NCI-H524 (cell line): ENCODE results near the gene NME3.
"Not testable (repeated sequence)": the region's sequence is repeated elsewhere in the genome, so short reads cannot be mapped to it uniquely, and the experiment has no call there.

Source experiments
- DNase-seq, 2 experiments: peaks; one replicate each; lab custom pipeline; 2025; lab: John Stamatoyannopoulos, UW

NME3 gene

DNA sequence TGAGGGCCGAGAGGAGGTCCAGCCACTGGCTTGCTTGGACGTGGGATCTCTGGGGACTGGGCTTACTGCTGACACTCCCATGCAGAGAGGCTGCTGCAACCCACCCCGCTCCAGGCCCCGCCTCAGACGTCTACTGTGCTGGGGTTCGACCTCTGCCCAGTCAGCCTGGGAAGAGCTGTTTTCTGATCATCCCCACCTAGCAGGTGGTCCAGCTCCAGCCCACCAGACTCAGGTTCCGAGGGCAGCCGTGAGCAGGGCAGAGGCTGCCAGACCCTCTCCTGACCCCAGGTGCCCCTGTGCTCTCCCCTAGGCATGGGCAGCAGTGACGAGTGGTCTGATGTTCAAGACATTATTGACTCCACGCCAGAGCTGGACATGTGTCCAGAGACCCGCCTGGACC lies 23.4 kb downstream of the NME3 start:
- DNase-seq: no peak

DNA sequence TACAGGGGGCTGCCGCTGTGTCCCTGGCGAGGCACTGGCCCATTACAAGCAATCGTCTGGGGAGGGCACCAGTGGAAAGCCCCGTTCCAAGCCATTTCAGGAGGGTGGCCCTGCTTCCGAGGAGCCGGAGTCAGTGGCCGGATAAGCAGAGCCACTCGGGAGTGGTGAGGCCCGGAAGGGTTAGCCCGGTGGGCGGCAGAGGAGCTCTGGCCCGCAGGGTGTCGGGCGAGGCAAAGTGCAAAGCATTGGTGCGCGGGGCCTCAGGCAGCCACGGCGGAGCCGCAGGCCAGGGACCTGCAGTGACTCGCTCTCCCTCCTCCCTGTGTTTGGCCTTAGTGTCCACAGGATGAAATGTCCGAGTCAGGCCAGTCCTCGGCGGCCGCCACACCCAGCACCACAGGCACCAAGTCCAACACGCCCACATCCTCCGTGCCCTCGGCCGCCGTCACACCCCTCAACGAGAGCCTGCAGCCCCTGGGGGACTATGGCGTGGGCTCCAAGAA lies 24.6 kb downstream of the NME3 start:
- DNase-seq: no peak

DNA sequence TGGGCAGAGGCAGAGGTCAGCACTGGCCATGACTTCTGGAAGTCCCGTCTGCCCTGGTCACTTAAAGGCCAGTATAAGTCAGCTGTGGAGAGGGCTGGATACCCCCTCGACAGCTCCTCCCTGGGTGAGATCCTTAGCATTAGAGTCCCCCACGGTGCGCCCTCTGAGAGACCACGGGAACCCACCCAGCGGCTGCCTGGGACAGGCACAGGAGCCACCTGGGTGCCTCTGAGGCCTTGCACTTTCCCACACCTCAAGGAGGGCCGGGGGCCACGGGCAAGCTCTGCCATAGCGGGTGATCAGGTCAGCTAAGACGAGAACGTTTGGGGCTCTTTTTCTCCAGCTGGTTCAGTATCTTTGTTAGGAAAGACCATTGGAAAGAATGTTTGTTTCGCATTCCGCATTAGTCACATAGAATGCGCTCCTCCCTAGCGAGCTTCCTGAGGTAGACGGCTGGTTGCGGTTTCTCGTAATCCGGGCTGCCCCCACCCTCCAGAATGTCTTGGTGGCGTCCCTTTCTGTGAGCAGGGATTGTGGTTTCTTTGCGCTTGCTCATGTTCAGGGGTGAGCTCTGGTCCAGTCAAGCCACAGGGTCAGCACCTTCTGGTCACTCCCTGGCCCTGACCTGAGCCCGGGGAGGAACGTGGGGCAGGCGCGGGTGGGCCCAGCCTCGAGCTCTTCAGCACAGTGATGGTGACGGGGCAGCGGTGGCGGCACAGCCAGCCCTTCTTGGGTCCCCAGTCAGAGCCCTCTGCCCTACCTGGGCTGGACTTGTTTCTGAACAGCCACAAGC lies 25.2 kb downstream of the NME3 start:
- no peak for DNase-seq

DNA sequence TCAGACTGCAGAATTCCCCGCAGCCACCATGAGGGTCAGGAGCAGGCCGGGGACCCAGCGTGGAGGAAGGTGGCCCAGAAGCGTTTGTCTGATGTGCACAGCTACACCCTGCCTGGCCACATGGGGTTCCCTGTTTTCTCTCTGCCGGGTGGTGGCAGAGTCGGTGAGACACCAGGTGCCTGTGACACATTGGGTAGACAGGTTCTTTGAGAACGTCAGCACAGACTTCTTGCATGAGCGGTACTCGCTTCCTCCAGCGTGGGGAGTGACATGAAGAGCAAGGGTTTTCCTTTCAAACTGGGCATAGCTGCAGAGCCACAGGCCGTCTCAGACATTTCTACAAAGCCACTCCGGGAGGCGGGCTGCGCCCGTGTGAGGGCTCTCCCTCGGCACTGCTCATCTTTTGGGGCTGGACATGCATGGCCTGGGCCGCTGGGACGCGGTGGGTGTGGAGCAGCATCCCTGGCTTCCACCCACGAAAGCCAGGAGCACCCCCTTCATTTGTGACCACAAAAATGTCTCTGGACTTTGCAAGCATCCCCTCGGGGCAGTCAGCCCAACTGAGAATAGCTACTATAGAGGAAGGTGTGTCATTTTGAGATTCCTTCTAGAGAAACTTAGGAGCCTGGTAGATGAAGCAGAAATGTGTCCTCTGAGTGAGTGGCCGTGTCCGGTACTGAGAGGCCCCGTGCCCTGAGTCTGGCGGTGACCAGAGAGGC lies 26.0 kb downstream of the NME3 start:
- no peak for DNase-seq

DNA sequence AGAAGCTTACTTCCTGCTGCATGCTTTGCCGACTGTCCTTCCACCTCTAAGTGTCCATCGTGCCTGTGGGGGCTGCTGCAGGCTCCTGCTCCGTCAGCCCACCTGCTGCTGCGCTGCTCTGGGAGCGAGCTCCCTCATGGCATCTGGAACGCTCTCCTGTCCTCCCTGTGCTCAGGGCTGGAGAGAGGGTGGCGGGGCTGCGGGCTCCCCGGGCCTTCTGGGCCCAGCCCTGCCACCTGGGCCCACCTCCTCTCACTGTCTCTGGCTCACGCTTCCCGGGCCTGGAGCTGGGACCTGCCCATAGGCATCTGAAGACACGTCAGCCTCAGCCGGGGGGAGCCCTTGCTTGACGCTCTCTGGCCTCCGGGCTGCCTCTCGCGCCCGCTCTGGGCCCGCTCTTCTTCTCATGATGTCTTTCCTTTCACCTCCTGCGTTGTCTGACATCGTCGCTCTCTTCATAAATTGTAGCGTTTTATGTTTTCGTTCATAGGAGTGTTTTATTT lies 27.0 kb downstream of the NME3 start:
- DNase-seq: no peak

DNA sequence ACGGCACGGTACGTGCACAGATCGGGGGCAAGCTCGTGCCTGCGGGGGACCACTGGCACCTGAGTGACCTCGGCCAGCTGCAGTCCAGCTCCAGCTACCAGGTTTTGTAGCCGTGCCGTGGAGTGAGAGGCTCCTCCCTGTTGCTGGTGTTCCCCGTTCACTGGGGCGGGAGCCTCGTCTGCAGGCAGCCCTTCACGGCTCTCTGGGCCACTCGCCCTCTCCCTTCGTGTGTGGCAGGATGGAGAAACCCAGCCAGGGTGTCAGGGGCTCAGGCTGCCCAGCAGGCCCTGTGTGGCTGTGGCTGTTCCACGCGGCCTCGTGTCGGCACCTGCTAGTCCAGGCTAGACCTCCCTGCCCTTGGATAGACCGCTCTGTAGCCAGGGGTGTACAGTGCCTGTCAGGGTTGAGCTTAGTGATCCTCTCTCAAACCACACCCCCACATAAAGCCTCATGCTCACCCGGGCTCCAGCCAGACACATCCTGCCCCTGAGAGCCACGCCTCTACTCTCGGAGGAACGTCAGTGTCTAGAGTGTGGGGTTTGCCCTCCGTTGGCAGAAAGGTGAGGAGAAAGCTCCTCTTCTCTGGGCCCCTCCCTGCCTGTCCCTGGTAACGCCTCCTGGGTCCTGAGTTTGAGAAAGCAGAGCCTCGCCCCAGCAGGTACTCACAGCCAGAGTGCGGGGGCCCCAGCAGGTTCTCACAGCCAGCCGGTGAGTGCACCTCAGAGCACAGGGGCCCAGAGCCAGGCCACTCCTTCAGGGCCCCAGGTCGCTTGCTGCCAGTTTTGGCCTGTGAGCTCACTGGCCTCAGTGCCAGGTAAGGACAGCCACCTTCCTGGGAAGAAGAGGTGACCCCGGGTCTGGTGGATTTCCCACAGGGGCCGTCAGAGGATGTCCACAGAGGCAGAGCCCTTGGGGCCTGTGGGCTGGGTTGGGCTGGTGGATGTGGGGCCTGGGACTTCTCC lies 27.7 kb downstream of the NME3 start:
- no peak for DNase-seq

DNA sequence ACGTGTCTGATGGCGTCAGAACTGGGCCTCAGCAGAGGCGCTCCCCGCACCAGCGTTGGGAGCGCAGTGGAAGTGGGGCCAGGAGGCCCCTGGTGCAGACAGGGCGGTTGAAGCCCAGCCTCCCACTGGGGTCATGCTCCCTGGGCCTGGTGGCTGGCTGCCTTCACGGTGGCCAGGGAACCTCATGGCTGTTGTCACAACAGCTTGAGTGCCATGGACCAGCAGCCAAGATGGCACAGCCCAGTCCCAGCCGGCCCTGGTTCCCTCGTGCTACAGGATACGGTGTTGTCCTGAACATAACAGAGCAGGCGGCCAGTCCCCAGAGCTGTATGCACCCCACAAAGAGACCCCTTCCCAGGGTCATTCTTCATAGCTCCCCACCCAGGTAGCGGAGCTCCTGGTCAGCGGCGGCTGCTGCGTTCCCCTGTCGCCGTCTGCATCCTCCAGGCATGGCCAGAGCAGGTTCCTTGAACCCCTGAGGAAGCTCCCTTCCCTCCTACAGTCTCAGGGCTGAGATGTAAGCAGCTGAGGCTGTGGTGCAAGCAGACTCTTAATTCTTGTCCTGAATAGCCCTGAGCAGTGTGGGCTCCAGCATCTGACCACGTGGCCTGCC lies 29.7 kb downstream of the NME3 start:
- no peak for DNase-seq

DNA sequence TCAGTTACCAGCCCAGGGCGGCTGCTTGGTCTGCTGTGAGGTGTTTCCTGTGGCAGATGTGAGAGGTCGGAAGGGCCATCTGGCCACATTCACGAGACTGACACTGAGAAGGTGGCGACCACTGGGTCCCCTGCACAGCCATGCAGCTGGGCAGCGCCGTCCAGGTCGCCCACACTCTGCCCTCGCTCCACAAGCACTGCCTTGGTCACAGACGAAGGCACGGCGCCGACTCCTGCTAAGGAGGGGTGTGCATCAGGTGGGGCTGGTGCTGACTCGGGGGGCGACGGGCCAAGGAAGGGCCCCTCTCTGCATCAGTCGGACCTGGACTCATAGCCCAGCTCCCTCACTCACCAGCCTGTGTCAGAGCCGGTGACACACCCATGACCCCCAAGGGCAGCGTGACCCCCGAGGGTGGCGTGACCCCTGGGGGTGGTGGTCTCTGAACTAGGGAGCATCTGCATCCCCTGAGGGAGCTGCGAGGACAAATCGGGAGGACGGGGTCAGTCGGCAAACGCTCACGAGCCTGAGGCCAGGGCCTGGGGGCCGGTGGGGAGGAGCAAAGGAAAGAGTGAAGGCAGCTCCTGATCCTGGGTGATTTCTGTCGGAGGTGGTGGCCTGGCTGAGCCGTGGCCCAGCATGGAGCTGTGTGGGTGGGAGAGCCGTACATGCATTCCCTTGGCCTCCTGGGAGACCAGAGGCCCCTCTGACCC lies 30.4 kb downstream of the NME3 start:
- DNase-seq: no peak

DNA sequence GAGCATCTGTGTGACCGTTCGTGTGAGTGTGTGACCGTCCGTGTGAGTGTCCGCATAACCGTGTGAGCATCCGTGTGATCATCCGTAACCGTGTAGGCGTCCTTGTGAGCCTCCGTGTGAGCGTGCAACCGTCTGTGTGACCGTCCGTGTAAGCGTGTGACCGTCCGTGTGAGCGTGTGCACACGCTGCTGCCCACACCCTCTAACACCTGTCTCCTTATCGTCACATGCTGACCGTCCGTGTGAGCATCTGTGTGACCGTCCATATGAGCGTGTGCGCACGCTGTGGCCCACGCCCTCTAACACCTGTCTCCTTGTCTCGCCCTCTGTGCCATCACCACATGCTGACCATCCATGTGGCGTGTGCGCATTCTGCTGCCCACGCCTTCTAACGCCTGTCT lies 31.1 kb downstream of the NME3 start:
- DNase-seq: no peak

DNA sequence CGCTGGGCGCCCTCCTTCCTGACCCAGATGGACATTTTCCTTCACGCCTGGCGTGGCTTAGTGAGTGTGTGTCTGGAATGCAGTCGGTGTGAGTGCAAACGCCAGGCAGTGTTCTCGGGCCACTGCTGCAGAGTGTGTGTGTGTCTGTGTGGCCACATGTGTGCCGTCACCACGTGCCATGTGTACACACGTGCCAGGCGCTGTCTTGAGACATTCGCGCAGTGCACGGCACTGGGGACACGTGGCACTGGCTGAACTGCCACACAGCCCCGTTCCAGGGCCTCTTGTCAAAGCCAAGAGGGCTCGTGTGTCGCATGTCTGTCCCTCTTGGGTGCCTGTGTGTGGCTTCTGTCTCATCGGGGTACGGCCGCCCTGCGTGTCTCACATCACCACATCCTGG lies 36.5 kb downstream of the NME3 start:
- no peak for DNase-seq

DNA sequence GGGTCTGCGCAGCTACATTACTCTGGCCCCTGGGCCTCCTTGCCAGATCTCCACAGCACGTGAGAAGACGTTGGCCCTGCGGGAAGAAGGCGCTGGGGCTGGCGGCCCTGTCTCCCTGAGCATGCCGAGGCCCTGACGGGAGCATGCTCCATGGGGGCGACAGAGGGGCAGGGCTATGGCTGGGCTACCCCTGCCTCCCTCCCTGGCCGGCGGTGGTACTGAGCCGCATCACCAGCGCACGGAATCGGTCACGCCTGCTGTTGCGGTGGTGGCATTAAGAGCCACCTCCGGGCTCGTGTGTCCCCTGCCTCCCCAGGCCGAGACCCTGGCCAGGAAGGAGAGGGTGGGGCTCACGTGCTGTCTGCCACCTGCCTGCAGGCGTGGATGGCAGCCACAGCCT lies 37.2 kb downstream of the NME3 start:
- DNase-seq: no peak

DNA sequence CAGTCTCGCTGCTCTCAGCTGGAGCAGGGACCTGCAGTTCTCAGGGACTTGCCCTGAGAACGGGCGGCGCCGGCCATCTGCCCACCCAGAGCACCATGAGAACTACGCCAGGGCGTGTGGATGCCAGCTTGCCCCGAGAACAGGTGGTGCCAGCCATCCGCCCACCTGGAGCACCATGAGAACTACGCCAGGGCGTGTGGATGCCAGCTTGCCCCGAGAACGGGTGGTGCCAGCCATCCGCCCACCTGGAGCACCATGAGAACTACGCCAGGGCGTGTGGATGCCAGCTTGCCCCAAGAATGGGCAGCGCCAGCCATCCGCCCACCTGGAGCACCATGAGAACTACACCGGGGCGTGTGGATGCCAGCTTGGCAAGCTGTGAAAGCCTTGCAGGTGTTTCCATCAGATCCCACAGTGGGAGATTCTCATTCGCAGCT lies 38.8 kb downstream of the NME3 start:
- DNase-seq: not testable (repeated sequence)

DNA sequence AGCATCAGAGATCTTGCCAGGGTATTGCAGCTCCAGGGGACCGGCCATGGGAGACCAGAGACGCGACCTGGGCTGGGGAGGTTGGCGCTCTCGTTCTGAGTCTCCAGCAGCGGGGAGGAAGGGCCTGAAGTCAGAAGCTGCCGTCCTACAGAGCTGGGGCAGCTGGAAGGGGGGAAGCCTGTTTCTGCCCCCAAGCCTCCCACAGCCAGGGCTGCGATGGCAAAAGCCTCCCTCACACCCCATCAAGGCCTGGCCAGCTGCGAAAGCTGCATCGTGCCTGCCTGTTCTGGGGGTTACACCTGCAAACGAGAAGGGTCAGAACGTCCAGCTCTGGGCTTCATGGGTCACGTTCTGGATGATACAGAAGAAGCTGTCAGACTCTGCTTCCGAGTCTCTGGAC lies 39.3 kb downstream of the NME3 start:
- DNase-seq: no peak

DNA sequence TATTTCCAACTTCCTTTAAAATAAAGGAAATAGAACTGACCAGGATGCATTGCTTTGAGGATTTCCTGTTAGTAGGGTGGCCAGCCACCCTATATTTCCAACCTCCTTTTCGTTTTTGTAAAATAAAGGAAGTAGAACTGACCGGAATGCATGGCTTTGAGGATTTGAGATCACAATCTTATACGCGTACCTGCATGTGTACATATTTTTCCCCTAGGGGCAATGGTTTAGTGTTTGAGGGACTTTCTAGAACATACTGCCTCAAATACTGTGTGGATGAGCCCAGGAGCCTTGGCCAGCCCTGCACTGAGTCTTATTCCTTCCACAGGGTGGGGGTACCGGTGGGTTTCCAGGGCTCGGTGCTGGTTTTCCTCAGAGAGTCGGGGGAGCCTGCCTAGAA lies 39.7 kb downstream of the NME3 start:
- DNase-seq: no peak

DNA sequence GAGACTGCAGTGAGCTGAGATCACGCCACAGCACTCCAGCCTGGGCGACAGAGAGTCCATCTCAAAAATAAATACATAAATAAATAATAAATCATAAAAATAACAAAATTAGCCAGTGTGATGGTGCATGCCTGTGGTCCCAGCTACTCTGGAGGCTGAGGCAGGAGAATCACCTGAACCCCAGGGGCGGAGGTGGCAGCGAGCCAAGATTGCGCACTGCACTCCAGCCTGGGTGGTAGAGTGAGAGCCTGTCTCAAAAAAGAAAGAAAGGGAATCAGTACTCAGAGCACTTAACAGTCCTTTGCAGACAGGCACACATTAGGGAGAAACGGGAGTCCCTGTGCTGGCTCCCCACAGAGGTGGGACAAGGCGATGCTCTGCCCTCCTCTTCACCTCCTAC lies 40.3 kb downstream of the NME3 start:
- no peak for DNase-seq

DNA sequence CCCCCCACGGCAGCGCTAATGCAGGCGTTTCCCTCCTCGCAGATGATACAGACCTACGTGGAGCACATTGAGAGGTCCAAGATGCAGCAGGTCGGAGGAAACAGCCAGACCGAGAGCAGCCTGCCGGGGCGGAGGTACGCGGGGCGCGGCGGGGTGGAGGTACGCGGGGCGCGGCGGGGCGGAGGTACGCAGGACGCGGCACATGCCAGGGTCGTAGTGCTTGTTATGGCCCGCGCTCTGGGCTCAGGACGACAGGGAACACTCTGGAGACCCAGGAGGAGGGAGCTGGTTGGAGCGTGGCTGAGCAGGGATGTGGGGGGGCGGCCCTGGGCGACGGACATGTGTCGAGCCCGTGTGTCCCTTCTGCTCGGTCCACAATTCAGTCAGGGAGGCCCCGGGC lies 41.9 kb downstream of the NME3 start:
- DNase-seq: no peak

DNA sequence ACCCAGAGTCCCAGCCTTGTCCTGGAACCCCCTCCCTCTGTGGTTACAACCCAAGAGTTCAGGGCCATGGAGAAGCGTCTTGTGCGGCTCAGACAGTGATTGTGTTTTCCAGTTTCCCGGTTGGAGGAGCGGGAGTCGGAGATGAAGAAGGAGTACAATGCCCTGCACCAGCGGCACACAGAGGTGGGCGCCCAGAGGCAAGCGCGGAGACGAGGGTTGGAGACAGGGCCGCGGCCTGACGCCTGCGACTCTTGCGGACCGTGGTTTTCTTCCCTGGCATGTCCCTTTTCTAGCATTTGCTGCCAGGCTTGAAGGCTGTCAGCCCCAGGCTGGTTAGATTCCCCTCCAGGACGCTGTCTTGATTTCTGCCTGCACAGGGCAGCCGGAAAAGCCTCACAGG lies 42.3 kb downstream of the NME3 start:
- DNase-seq: no peak

DNA sequence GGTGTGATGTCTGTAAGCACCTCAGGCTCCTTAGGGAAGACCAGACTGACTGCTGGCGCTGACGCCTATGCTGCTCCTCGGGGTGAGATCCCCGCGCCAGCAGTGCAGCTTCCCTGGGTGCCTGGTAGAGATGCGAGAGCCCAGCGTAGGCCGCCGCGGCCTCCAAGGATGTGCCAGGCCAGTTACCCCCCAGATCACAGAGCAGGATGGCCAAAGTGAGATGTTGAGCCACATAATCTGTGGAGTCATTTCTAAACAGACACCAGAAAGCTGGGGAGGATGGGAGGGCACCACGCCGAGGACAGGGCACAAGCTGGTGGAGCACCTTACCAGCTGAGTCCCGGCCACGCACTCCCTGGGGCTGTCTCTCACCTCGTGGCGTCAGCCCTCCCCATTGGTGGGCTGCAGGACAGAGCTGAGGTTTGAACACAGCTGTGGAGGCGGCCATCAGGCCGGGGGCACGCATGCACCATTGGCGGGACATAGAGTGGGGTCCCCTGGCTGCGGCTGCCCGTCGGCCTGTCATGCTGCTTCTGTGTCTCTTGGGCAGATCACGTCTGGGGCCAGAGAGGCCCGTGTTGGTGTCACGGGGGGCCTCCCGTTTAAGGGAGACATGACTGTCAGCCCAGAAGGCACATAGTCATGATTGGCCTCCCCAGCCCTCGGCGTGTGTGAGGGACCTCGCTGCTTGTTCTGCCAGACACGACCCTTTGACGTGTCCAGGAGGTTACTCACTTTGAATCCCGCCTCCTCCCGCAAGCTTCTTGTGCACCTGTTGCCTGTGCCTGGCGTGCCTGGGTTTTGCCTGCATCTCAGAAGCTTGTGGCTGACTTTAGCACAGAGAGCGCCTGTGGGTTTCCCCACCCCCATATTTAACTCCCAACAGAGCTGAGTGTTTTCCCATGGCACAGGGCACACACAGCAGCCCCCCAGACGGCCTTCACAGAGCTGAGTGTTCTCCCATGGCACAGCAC lies 43.4 kb downstream of the NME3 start:
- no peak for DNase-seq

DNA sequence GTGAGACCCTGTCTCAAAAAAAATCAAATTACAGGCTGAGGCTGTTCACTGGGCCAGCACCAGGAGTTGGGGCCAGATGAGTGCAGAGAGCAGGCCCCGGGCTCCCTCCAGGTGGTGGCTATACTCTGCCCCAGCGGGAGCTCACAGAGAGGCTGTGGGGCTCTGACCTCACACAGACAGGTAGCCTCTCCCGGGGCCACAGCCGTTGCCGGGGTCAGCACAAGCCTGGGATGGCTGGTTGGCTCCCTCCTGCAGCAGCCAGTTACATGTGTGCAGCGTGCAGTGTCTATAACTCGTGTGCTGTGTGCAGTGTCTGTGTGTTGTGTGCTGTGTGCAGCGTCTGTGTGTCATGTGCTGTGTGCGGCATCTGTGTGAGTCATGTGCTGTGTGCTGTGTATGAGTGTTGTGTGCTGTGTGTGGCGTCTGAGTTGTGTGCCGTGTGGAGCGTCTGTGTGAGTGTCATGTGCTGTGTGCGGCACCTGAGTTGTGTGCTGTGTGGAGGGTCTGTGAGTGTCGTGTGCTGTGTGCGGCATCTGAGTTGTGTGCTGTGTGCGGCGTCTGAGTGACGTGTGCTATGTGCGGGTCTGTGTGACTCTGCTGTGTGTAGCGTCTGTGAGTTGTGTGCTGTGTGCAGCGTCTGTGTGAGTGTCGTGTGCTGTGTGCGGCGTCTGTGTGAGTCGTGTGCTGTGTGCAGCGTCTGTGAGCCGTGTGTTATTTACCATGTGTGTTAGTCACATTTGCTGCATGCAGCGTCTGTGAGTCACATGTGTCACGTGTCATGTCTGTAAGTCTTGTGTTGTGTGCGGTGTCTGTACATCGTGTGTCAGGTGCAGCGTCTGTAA lies 44.5 kb downstream of the NME3 start:
- no peak for DNase-seq
